CD14-positive monocyte (primary cell): ENCODE measurements around the gene IDS. TPM values are rescaled to one million over a fixed set of nuclear protein-coding genes. Genes with fewer than 3 reads are reported as not detected.
"Not testable (repeated sequence)": the region's sequence is repeated elsewhere in the genome, so short reads cannot be mapped to it uniquely, and the experiment has no call there.

Source experiments
- DNase-seq, 3 donors: peaks; one replicate each; pipeline ENCODE4 v3.0.0-alpha.2; 2011 to 2022
- H2AFZ ChIP-seq: 2 replicates; pipeline ENCODE4 v1.6.0; 2012; ENCODE audit warnings: mild to moderate bottlenecking, low read depth, low read length, inconsistent platforms; ENCODE audit not compliant: insufficient read depth, poor library complexity, severe bottlenecking
- H3K27ac ChIP-seq, 2 donors: 1 replicate in 1 of 2; 2 replicates in 1 of 2; pipeline ENCODE4 v1.5.1; 2012 to 2013; ENCODE audit warnings: low read length in 2 of 2, control low read depth in 1 of 2, inconsistent platforms in 1 of 2, low read depth in 1 of 2, mild to moderate bottlenecking in 1 of 2
- H3K27me3 ChIP-seq, 2 donors: one replicate each; pipeline versions ENCODE4 v1.6.0 to v1.6.1; 2011 to 2013; ENCODE audit warnings: low read length in 2 of 2; ENCODE audit not compliant: control insufficient read depth in 2 of 2, insufficient read depth in 2 of 2
- H3K36me3 ChIP-seq, 2 donors: replicated peaks in 1 of 2; 1 replicate in 1 of 2; 2 replicates in 1 of 2; pipeline versions ENCODE4 v1.5.1 to v1.6.1; 2012 to 2013; ENCODE audit warnings: low read length in 2 of 2, control low read depth in 1 of 2, inconsistent platforms in 1 of 2, mild to moderate bottlenecking in 1 of 2; ENCODE audit not compliant: insufficient read depth in 2 of 2, control insufficient read depth in 1 of 2
- H3K4me1 ChIP-seq, 2 donors: 1 replicate in 1 of 2; 2 replicates in 1 of 2; pipeline versions ENCODE4 v1.5.1 to v1.6.1; 2012 to 2013; ENCODE audit warnings: low read length in 2 of 2, control low read depth in 1 of 2, inconsistent platforms in 1 of 2, mild to moderate bottlenecking in 1 of 2, moderate library complexity in 1 of 2; ENCODE audit not compliant: insufficient read depth in 2 of 2, control insufficient read depth in 1 of 2
- H3K4me2 ChIP-seq: replicated peaks from 2 replicates; pipeline ENCODE3; 2012; ENCODE audit warnings: low read length, moderate library complexity, mild to moderate bottlenecking; ENCODE audit not compliant: poor library complexity, severe bottlenecking; ENCODE audit errors: extremely low read depth
- H3K4me3 ChIP-seq, 3 experiments: fragments of 200-600 bp in 1 of 3; sonication (generic) in 1 of 3; replicated peaks in 1 of 3; 1 replicate in 2 of 3; 2 replicates in 1 of 3; pipeline ENCODE4 v1.5.1; 2011 to 2013; ENCODE audit warnings: low read length in 3 of 3, mild to moderate bottlenecking in 3 of 3, control low read depth in 2 of 3, low read depth in 2 of 3, inconsistent platforms in 1 of 3, moderate library complexity in 1 of 3
- H3K79me2 ChIP-seq: 2 replicates; pipeline ENCODE4 v1.6.0; 2012; ENCODE audit warnings: mild to moderate bottlenecking, control low read depth, inconsistent platforms, low read length, moderate library complexity; ENCODE audit not compliant: insufficient read depth
- H3K9ac ChIP-seq: 2 replicates; pipeline ENCODE4 v1.6.0; 2017; ENCODE audit warnings: low read length, mild to moderate bottlenecking; ENCODE audit not compliant: insufficient read depth, poor library complexity, severe bottlenecking
- H3K9me3 ChIP-seq, 2 donors: replicated peaks in 1 of 2; 1 replicate in 1 of 2; 2 replicates in 1 of 2; pipeline versions ENCODE4 v1.5.1 to v1.6.1; 2012 to 2013; ENCODE audit warnings: low read length in 2 of 2, control low read depth in 1 of 2; ENCODE audit not compliant: control insufficient read depth in 1 of 2, insufficient read depth in 1 of 2
- H4K20me1 ChIP-seq: 2 replicates; pipeline ENCODE4 v1.6.0; 2012; ENCODE audit warnings: mild to moderate bottlenecking, low read length, control low read depth, moderate library complexity; ENCODE audit not compliant: insufficient read depth
- H3K27ac Mint-ChIP-seq, 7 donors: one replicate each; pipeline ENCODE4 v1.8.0; 2020; ENCODE audit warnings: mild to moderate bottlenecking in 7 of 7, mixed read lengths in 7 of 7, moderate library complexity in 6 of 7, inconsistent platforms in 2 of 7
- H3K27me3 Mint-ChIP-seq, 3 donors: one replicate each; pipeline ENCODE4 v1.8.0; 2021 to 2022; ENCODE audit warnings: low read depth in 3 of 3, mild to moderate bottlenecking in 3 of 3, mixed read lengths in 3 of 3, moderate library complexity in 3 of 3, inconsistent platforms in 1 of 3
- H3K36me3 Mint-ChIP-seq, 2 donors: one replicate each; pipeline ENCODE4 v1.8.0; 2020; ENCODE audit warnings: mixed read lengths in 2 of 2, inconsistent platforms in 1 of 2, mild to moderate bottlenecking in 1 of 2
- H3K4me1 Mint-ChIP-seq: one replicate; pipeline ENCODE4 v1.8.0; 2020; ENCODE audit warnings: mild to moderate bottlenecking, mixed read lengths
- H3K4me3 Mint-ChIP-seq, 2 donors: one replicate each; pipeline ENCODE4 v1.8.0; 2020; ENCODE audit warnings: mild to moderate bottlenecking in 2 of 2, mixed read lengths in 2 of 2, moderate library complexity in 1 of 2
- H3K9me3 Mint-ChIP-seq, 7 donors: one replicate each; pipeline ENCODE4 v1.8.0; 2020 to 2022; ENCODE audit warnings: mixed read lengths in 7 of 7, mild to moderate bottlenecking in 6 of 7, moderate library complexity in 6 of 7, inconsistent platforms in 2 of 7
- CTCF ChIP-seq: fragments of 200-600 bp; IDR thresholded peaks from one replicate; pipeline ENCODE4 v1.8.0; 2022; ENCODE audit warnings: antibody characterized with exemption, mild to moderate bottlenecking
- whole genome bisulfite sequencing: methylation state at CpG from one replicate; pipeline ENCODE4 v1.1.5; 2013; ENCODE audit warnings: missing lambda C conversion rate; ENCODE audit not compliant: insufficient coverage; 5-methylcytosine and 5-hydroxymethylcytosine counted together
- intact Hi-C, 2 donors: fragments of 100-400 bp; cut with micrococcal nuclease; formaldehyde crosslinking; loops; one replicate each; pipeline versions ENCODE4 v1.15.0 to v1.15.1; 2023
- polyA plus RNA-seq, 3 donors: library from polyadenylated mRNA; depleted of rRNA in 1 of 3; unstranded in 2 of 3; stranded (reverse) in 1 of 3; fragments of 300-500 nt in 2 of 3; fragments of >200 nt in 1 of 3; fragmentation: Illumina TruSeq in 2 of 3; gene quantifications; 1 replicate in 2 of 3; 2 replicates in 1 of 3; pipeline ENCODE4 v1.2.3, GENCODE V29; 2012 to 2021

IDS gene
- polyA plus RNA-seq, 3 donors, result 79.5 to 113 (median 94.3) TPM

GRCh38 chrX:149528381-149528780, 23.3 kb upstream of the IDS start:
- WGBS, result no CpG with 5 or more reads among the region's 1 CpG
- peak overlapping the region in 1 of 7 donors; percentile 75 for H3K27ac Mint-ChIP-seq
- no peak overlapping the region for H3K27ac ChIP-seq
- no peak overlapping the region for H3K4me3 Mint-ChIP-seq
- H3K9ac ChIP-seq, result no peak overlapping the region
- intact Hi-C loops, result no loop called here
- no peak for TF ChIP-seq CTCF
- H3K36me3 ChIP-seq, result no peaks in the 10 kb centered on the region
- H3K4me1 Mint-ChIP-seq, result peaks cover 17% of the 10 kb centered on the region
- H3K27me3 Mint-ChIP-seq, result peaks cover 0 to 1% (median 0%) of the 10 kb centered on the region in 3 donors
- no peaks in the 10 kb centered on the region for H3K9me3 ChIP-seq
- H3K9me3 Mint-ChIP-seq, result peaks cover 0 to 2% (median 0%) of the 10 kb centered on the region in 7 donors
- no peaks in the 10 kb centered on the region for H3K79me2 ChIP-seq
- H3K4me3 ChIP-seq, result no peak overlapping the region
- H4K20me1 ChIP-seq, result no peaks in the 10 kb centered on the region
- peaks cover 5 to 8% of the 10 kb centered on the region in 2 donors for H3K36me3 Mint-ChIP-seq
- H3K4me2 ChIP-seq, result no peak overlapping the region
- DNase-seq, result no peak
- H3K27me3 ChIP-seq, result no peaks in the 10 kb centered on the region
- H2AFZ ChIP-seq, result no peak overlapping the region
- H3K4me1 ChIP-seq, result peaks cover 23 to 25% of the 10 kb centered on the region in 2 donors

GRCh38 chrX:149527705-149528104, 22.6 kb upstream of the IDS start:
- TF ChIP-seq CTCF, result peak; percentile 34
- Histone ChIP-seq H3K9ac (no peak overlapping the region), H3K36me3 (no peaks in the 10 kb centered on the region), H3K27me3 (no peaks in the 10 kb centered on the region), H4K20me1 (no peaks in the 10 kb centered on the region), H3K4me1 (peaks cover 23 to 25% of the 10 kb centered on the region in 2 donors), H3K79me2 (no peaks in the 10 kb centered on the region), H3K4me3 (no peak overlapping the region), H3K4me2 (no peak overlapping the region), H3K9me3 (no peaks in the 10 kb centered on the region), H3K27ac (no peak overlapping the region), H2AFZ (no peak overlapping the region)
- Mint-ChIP-seq H3K27ac (peak overlapping the region in 1 of 7 donors; percentile 37), H3K27me3 (peaks cover 0 to 1% (median 0%) of the 10 kb centered on the region in 3 donors), H3K36me3 (peaks cover 5 to 8% of the 10 kb centered on the region in 2 donors), H3K4me1 (peaks cover 17% of the 10 kb centered on the region), H3K4me3 (no peak overlapping the region), H3K9me3 (peaks cover 0 to 2% (median 0%) of the 10 kb centered on the region in 7 donors)
- WGBS, result 100% methylated on average over 1 of the region's 1 CpG
- intact Hi-C loops, result no loop called here
- peak in 2 of 3 donors; percentile 26 to 33 for DNase-seq

- H3K4me3 Mint-ChIP-seq, H3K4me2 ChIP-seq, H3K36me3 ChIP-seq, DNase-seq, H3K9me3 Mint-ChIP-seq, H3K79me2 ChIP-seq, H3K27me3 ChIP-seq, H3K9ac ChIP-seq, H3K36me3 Mint-ChIP-seq, H3K4me3 ChIP-seq, H3K27me3 Mint-ChIP-seq, H2AFZ ChIP-seq, H3K9me3 ChIP-seq, H4K20me1 ChIP-seq, intact Hi-C loops: not testable (repeated sequence)
- Mint-ChIP-seq H3K4me1 (peaks cover 14% of the 10 kb centered on the region), H3K27ac (peak overlapping the region; percentile 6 to 92 (median 89))
- 83% methylated on average over 1 of the region's 13 CpGs for WGBS
- Histone ChIP-seq H3K4me1 (peaks cover 16 to 18% of the 10 kb centered on the region in 2 donors), H3K27ac (peak overlapping the region; percentile 33 to 79)
Measured at GRCh38 chrX:149526318-149527033, 21.4 kb upstream of the IDS start.
